CD8-positive, alpha-beta memory T cell (primary cell): ENCODE results near the gene DTNB. TPM values are rescaled to one million over a fixed set of nuclear protein-coding genes. Genes with fewer than 3 reads are reported as not detected.
A peak's percentile ranks its signal among the peaks of the same experiment; 100 is the strongest.

Experiments used
- CTCF ChIA-PET: fragments of 350-600 bp; sonication (Branson Sonifier 250); formaldehyde crosslinking; loops from one replicate; lab custom pipeline; 2021; ENCODE audit warnings: antibody characterized with exemption; lab: Charles Lee
- POLR2A ChIA-PET: fragments of 350-600 bp; sonication (Branson Sonifier 250); formaldehyde crosslinking; loops from one replicate; lab custom pipeline; 2021; ENCODE audit warnings: antibody characterized with exemption; lab: Charles Lee
- DNase-seq, 5 donors: peaks; one replicate each; pipeline versions ENCODE4 v3.0.0 to v3.0.0-alpha.2; 2020 to 2022; ENCODE audit warnings: mixed read lengths in 1 of 5
- H3K27ac ChIP-seq: one replicate; pipeline ENCODE4 v1.7.0; 2013; ENCODE audit warnings: low read depth, mild to moderate bottlenecking, low read length, moderate library complexity
- H3K27me3 ChIP-seq: 2 replicates; pipeline ENCODE4 v1.7.0; 2013; ENCODE audit warnings: low read length, mild to moderate bottlenecking; ENCODE audit not compliant: insufficient read depth, poor library complexity, severe bottlenecking
- H3K36me3 ChIP-seq: 2 replicates; pipeline ENCODE4 v1.7.0; 2013; ENCODE audit warnings: mild to moderate bottlenecking, low read length, moderate library complexity; ENCODE audit not compliant: insufficient read depth
- H3K4me1 ChIP-seq: 2 replicates; pipeline ENCODE4 v1.7.0; 2013; ENCODE audit warnings: mild to moderate bottlenecking, low read length, moderate library complexity; ENCODE audit not compliant: insufficient read depth
- H3K4me3 ChIP-seq: 2 replicates; pipeline ENCODE4 v1.7.0; 2013; ENCODE audit warnings: mild to moderate bottlenecking, low read length
- H3K9me3 ChIP-seq: 2 replicates; pipeline ENCODE4 v1.7.0; 2013; ENCODE audit warnings: mild to moderate bottlenecking, low read length
- H3K27ac Mint-ChIP-seq, 8 donors: one replicate each; pipeline ENCODE4 v1.8.0; 2020 to 2021; ENCODE audit warnings: mixed read lengths in 8 of 8, mild to moderate bottlenecking in 6 of 8, inconsistent platforms in 3 of 8, moderate library complexity in 3 of 8
- H3K27me3 Mint-ChIP-seq, 2 donors: one replicate each; pipeline ENCODE4 v1.8.0; 2020 to 2021; ENCODE audit warnings: mixed read lengths in 2 of 2, mild to moderate bottlenecking in 1 of 2, moderate library complexity in 1 of 2
- H3K36me3 Mint-ChIP-seq, 3 donors: one replicate each; pipeline ENCODE4 v1.8.0; 2020 to 2021; ENCODE audit warnings: mixed read lengths in 3 of 3, inconsistent platforms in 1 of 3, mild to moderate bottlenecking in 1 of 3
- H3K4me1 Mint-ChIP-seq, 3 donors: one replicate each; pipeline ENCODE4 v1.8.0; 2020 to 2021; ENCODE audit warnings: mixed read lengths in 3 of 3, inconsistent platforms in 1 of 3, mild to moderate bottlenecking in 1 of 3
- H3K4me3 Mint-ChIP-seq, 7 donors: one replicate each; pipeline ENCODE4 v1.8.0; 2020 to 2021; ENCODE audit warnings: mixed read lengths in 7 of 7, mild to moderate bottlenecking in 6 of 7, moderate library complexity in 4 of 7, inconsistent platforms in 2 of 7
- H3K9me3 Mint-ChIP-seq, 5 donors: one replicate each; pipeline ENCODE4 v1.8.0; 2020 to 2022; ENCODE audit warnings: mixed read lengths in 5 of 5, mild to moderate bottlenecking in 3 of 5, moderate library complexity in 2 of 5, inconsistent platforms in 1 of 5
- polyA plus RNA-seq: library from polyadenylated mRNA; unstranded; fragments of 300-500 nt; fragmentation: Illumina TruSeq; gene quantifications from one replicate; pipeline ENCODE4 v1.2.3, GENCODE V29; 2021
- total RNA-seq, 2 experiments: library from RNA; stranded (reverse); gene quantifications; one replicate each; pipeline ENCODE4 v1.2.3, GENCODE V29; 2021

DTNB gene
- total and polyA plus RNA-seq, 3 experiments from 2014 or later = 15.2 to 19.4 (median 16.8) TPM

- Histone ChIP-seq H3K36me3 (no peaks in the 10 kb centered on the region), H3K9me3 (no peaks in the 10 kb centered on the region), H3K27ac (no peak overlapping the region), H3K4me1 (no peaks in the 10 kb centered on the region), H3K27me3 (no peaks in the 10 kb centered on the region), H3K4me3 (no peak overlapping the region)
- no peak overlapping the region for H3K27ac Mint-ChIP-seq
- CTCF ChIA-PET = interaction anchor here (0.9 to 1.0 kb wide), 2 partner anchors 8 to 13 kb away, joined by 3 to 4 read pairs; no protein-coding TSS in a partner anchor
- POLR2A ChIA-PET = interaction anchor here (0.6 kb wide), 1 partner anchor 506 kb away, joined by 3 read pairs; no protein-coding TSS in a partner anchor
- H3K4me3 Mint-ChIP-seq = no peak overlapping the region
- DNase-seq = no peak
- peaks cover 0 to 2% of the 10 kb centered on the region in 2 donors for H3K27me3 Mint-ChIP-seq
- peaks cover 0 to 4% (median 3%) of the 10 kb centered on the region in 3 donors for H3K4me1 Mint-ChIP-seq
- H3K9me3 Mint-ChIP-seq = no peaks in the 10 kb centered on the region
- H3K36me3 Mint-ChIP-seq = peaks cover 17 to 48% (median 23%) of the 10 kb centered on the region in 3 donors
Observed at GRCh38 chr2:25389161-25389560, 284.2 kb downstream of the DTNB start.

GRCh38 chr2:25388491-25388890 lies 284.9 kb downstream of the DTNB start:
- Mint-ChIP-seq H3K4me1 (peaks cover 0 to 4% (median 3%) of the 10 kb centered on the region in 3 donors), H3K9me3 (no peaks in the 10 kb centered on the region), H3K27me3 (peaks cover 0 to 2% of the 10 kb centered on the region in 2 donors), H3K36me3 (peaks cover 17 to 50% (median 23%) of the 10 kb centered on the region in 3 donors), H3K4me3 (no peak overlapping the region), H3K27ac (peak overlapping the region in 3 of 8 donors; percentile 14 to 57 (median 40))
- no peak for DNase-seq
- Histone ChIP-seq H3K4me1 (no peaks in the 10 kb centered on the region), H3K36me3 (no peaks in the 10 kb centered on the region), H3K27ac (no peak overlapping the region), H3K27me3 (no peaks in the 10 kb centered on the region), H3K9me3 (no peaks in the 10 kb centered on the region), H3K4me3 (no peak overlapping the region)
- ChIA-PET CTCF (interaction anchor here (0.9 to 1.1 kb wide), 2 partner anchors 9 to 26 kb away, joined by 3 to 4 read pairs; no protein-coding TSS in a partner anchor), POLR2A (interaction anchor here (0.6 kb wide), 1 partner anchor 507 kb away, joined by 3 read pairs; no protein-coding TSS in a partner anchor)

GRCh38 chr2:25387876-25388449 lies 285.4 kb downstream of the DTNB start:
- POLR2A ChIA-PET = no interaction called here
- CTCF ChIA-PET = interaction anchor here (1.1 kb wide), 1 partner anchor 26 kb away, joined by 3 read pairs; no protein-coding TSS in a partner anchor

GRCh38 chr2:25386971-25387875 lies 286.2 kb downstream of the DTNB start:
- H3K9me3 Mint-ChIP-seq = no peaks in the 10 kb centered on the region
- no peak overlapping the region for H3K27ac ChIP-seq
- H3K27me3 Mint-ChIP-seq = peaks cover 0 to 2% of the 10 kb centered on the region in 2 donors
- peaks cover 18 to 48% (median 23%) of the 10 kb centered on the region in 3 donors for H3K36me3 Mint-ChIP-seq
- no peak overlapping the region for H3K4me3 ChIP-seq
- no peak overlapping the region for H3K4me3 Mint-ChIP-seq
- H3K4me1 ChIP-seq = no peaks in the 10 kb centered on the region
- ChIA-PET POLR2A (interaction anchor here (0.5 kb wide), 1 partner anchor 1373 kb away, joined by 3 read pairs; no protein-coding TSS in a partner anchor), CTCF (interaction anchor here (1.1 kb wide), 1 partner anchor 25 kb away, joined by 3 read pairs; no protein-coding TSS in a partner anchor)
- no peaks in the 10 kb centered on the region for H3K9me3 ChIP-seq
- H3K36me3 ChIP-seq = no peaks in the 10 kb centered on the region
- DNase-seq = no peak
- H3K27me3 ChIP-seq = no peaks in the 10 kb centered on the region
- H3K27ac Mint-ChIP-seq = no peak overlapping the region
- peaks cover 0 to 4% (median 3%) of the 10 kb centered on the region in 3 donors for H3K4me1 Mint-ChIP-seq

More at GRCh38 chr2:25387876-25388449, 285.4 kb downstream of the DTNB start:
- Mint-ChIP-seq H3K4me1 (peaks cover 0 to 4% (median 3%) of the 10 kb centered on the region in 3 donors), H3K9me3 (no peaks in the 10 kb centered on the region), H3K27ac (peak overlapping the region in 1 of 8 donors; percentile 16), H3K27me3 (peaks cover 0 to 2% of the 10 kb centered on the region in 2 donors), H3K4me3 (no peak overlapping the region), H3K36me3 (peaks cover 17 to 48% (median 23%) of the 10 kb centered on the region in 3 donors)
- Histone ChIP-seq H3K27ac (no peak overlapping the region), H3K27me3 (no peaks in the 10 kb centered on the region), H3K9me3 (no peaks in the 10 kb centered on the region), H3K36me3 (no peaks in the 10 kb centered on the region), H3K4me3 (no peak overlapping the region), H3K4me1 (no peaks in the 10 kb centered on the region)
- no peak for DNase-seq

- no peaks in the 10 kb centered on the region for H3K36me3 ChIP-seq
- Mint-ChIP-seq H3K9me3 (no peaks in the 10 kb centered on the region), H3K4me1 (peaks cover 0 to 5% (median 4%) of the 10 kb centered on the region in 3 donors), H3K27me3 (peaks cover 0 to 4% of the 10 kb centered on the region in 2 donors), H3K36me3 (peaks cover 19 to 46% (median 23%) of the 10 kb centered on the region in 3 donors), H3K27ac (no peak overlapping the region), H3K4me3 (no peak overlapping the region)
- no peaks in the 10 kb centered on the region for H3K9me3 ChIP-seq
- DNase-seq = no peak
- H3K4me3 ChIP-seq = no peak overlapping the region
- no peaks in the 10 kb centered on the region for H3K4me1 ChIP-seq
- no peaks in the 10 kb centered on the region for H3K27me3 ChIP-seq
- ChIA-PET POLR2A (no interaction called here), CTCF (interaction anchor here (0.8 to 2.1 kb wide), 3 partner anchors 9 to 14 kb away, joined by 3 to 8 read pairs (median 3); no protein-coding TSS in a partner anchor)
- H3K27ac ChIP-seq = no peak overlapping the region
Observed at GRCh38 chr2:25385910-25386309, 287.5 kb downstream of the DTNB start.

GRCh38 chr2:25383806-25384205 lies 289.6 kb downstream of the DTNB start:
- H3K4me1 Mint-ChIP-seq = peaks cover 5 to 16% (median 10%) of the 10 kb centered on the region in 3 donors
- ChIA-PET CTCF (interaction anchor here (2.2 kb wide), 1 partner anchor 22 kb away, joined by 13 read pairs; no protein-coding TSS in a partner anchor), POLR2A (no interaction called here)
- H3K27me3 Mint-ChIP-seq = peaks cover 0 to 4% of the 10 kb centered on the region in 2 donors
- Histone ChIP-seq H3K4me3 (no peak overlapping the region), H3K36me3 (no peaks in the 10 kb centered on the region), H3K4me1 (peaks cover 9% of the 10 kb centered on the region), H3K27me3 (no peaks in the 10 kb centered on the region), H3K27ac (no peak overlapping the region), H3K9me3 (no peaks in the 10 kb centered on the region)
- no peak overlapping the region for H3K27ac Mint-ChIP-seq
- DNase-seq = no peak
- no peak overlapping the region for H3K4me3 Mint-ChIP-seq
- peaks cover 20 to 36% (median 25%) of the 10 kb centered on the region in 3 donors for H3K36me3 Mint-ChIP-seq
- no peaks in the 10 kb centered on the region for H3K9me3 Mint-ChIP-seq

GRCh38 chr2:25381502-25381901 lies 291.9 kb downstream of the DTNB start:
- Histone ChIP-seq H3K4me1 (peaks cover 31% of the 10 kb centered on the region), H3K9me3 (no peaks in the 10 kb centered on the region), H3K27ac (no peak overlapping the region), H3K4me3 (no peak overlapping the region), H3K27me3 (no peaks in the 10 kb centered on the region), H3K36me3 (no peaks in the 10 kb centered on the region)
- Mint-ChIP-seq H3K27me3 (peaks cover 0 to 4% of the 10 kb centered on the region in 2 donors), H3K4me3 (peak overlapping the region in 1 of 7 donors; percentile 5), H3K4me1 (peaks cover 17 to 30% (median 30%) of the 10 kb centered on the region in 3 donors), H3K9me3 (peaks cover 0 to 2% (median 0%) of the 10 kb centered on the region in 5 donors), H3K36me3 (peaks cover 10 to 16% (median 15%) of the 10 kb centered on the region in 3 donors), H3K27ac (peak overlapping the region in 1 of 8 donors; percentile 3)
- CTCF ChIA-PET = interaction anchor here (0.9 to 2.4 kb wide), 3 partner anchors 19 to 72 kb away, joined by 3 to 10 read pairs (median 3); partner anchors contain the start of gene DNMT3A
- DNase-seq = no peak
- POLR2A ChIA-PET = no interaction called here
